NCI-H2081 (cell line): ENCODE measurements around the gene PCGF5.

Source experiments
- DNase-seq, 2 experiments: peaks; one replicate each; lab custom pipeline; 2025; lab: John Stamatoyannopoulos, UW

PCGF5 gene

GRCh38 chr10:91328320-91328984, 108.0 kb downstream of the PCGF5 start:
- DNase-seq = no peak
